AG10803 (cell line): ENCODE data around the gene CFAP97.

Experiments used
- DNase-seq: peaks from one replicate; pipeline ENCODE4 v3.0.0; 2010; ENCODE audit warnings: low read depth
- H3K4me3 ChIP-seq: 2 replicates; pipeline ENCODE4 v1.5.1; 2011; ENCODE audit warnings: mild to moderate bottlenecking, low read length, control low read depth
- TF ChIP-seq, protein P1 (sequence below): conservative IDR thresholded peaks from 2 replicates; pipeline ENCODE4 v1.5.1; 2011; ENCODE audit warnings: mild to moderate bottlenecking, low read length, control low read depth, inconsistent platforms

Gene CFAP97

GRCh38 chr4:185145572-185145971, 58.2 kb downstream of the CFAP97 start:
- TF ChIP-seq, protein P1, sequence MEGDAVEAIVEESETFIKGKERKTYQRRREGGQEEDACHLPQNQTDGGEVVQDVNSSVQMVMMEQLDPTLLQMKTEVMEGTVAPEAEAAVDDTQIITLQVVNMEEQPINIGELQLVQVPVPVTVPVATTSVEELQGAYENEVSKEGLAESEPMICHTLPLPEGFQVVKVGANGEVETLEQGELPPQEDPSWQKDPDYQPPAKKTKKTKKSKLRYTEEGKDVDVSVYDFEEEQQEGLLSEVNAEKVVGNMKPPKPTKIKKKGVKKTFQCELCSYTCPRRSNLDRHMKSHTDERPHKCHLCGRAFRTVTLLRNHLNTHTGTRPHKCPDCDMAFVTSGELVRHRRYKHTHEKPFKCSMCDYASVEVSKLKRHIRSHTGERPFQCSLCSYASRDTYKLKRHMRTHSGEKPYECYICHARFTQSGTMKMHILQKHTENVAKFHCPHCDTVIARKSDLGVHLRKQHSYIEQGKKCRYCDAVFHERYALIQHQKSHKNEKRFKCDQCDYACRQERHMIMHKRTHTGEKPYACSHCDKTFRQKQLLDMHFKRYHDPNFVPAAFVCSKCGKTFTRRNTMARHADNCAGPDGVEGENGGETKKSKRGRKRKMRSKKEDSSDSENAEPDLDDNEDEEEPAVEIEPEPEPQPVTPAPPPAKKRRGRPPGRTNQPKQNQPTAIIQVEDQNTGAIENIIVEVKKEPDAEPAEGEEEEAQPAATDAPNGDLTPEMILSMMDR = no peak
- DNase-seq = no peak
- H3K4me3 ChIP-seq = no peak overlapping the region

DNA sequence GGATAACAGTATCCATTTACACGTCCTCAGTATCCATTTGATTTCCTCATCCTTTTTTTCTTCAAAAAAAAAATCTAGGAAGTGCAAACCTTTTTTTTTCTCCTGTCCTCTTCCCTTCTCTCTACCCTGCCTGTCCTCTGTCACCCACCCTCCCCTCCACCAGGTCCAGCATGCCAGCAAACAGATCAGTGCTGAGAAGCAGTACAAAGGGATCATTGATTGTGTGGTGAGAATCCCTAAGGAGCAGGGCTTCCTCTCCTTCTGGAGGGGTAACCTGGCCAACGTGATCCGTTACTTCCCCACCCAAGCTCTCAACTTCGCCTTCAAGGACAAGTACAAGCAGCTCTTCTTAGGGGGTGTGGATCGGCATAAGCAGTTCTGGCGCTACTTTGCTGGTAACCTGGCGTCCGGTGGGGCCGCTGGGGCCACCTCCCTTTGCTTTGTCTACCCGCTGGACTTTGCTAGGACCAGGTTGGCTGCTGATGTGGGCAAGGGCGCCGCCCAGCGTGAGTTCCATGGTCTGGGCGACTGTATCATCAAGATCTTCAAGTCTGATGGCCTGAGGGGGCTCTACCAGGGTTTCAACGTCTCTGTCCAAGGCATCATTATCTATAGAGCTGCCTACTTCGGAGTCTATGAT, 59.1 kb downstream of the CFAP97 start:
- DNase-seq = no peak

DNA sequence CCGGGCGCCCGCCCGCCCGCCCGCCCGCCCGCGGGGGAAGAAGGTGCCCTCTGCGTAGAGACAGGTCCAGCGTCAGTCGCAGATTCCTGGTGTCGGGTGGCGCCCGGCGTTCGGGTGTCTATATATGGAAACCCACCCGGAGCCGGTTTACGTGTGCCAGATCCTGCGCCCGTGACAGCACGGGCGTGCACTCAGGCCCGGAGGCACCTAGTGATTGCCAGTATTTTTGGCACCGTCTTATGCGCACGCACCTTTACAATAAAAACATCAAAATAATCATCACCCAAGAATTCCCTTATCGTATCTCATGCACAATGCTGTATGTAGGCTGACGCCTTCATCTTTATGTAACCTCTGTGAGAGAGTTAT, 60.2 kb downstream of the CFAP97 start:
- peak overlapping the region; percentile 78 for H3K4me3 ChIP-seq
- peak; percentile 11 for DNase-seq
- TF ChIP-seq, protein P1 = no peak

More for the DNA sequence above, 59.1 kb downstream of the CFAP97 start:
- no peak overlapping the region for H3K4me3 ChIP-seq
- TF ChIP-seq, protein P1 = no peak

DNA sequence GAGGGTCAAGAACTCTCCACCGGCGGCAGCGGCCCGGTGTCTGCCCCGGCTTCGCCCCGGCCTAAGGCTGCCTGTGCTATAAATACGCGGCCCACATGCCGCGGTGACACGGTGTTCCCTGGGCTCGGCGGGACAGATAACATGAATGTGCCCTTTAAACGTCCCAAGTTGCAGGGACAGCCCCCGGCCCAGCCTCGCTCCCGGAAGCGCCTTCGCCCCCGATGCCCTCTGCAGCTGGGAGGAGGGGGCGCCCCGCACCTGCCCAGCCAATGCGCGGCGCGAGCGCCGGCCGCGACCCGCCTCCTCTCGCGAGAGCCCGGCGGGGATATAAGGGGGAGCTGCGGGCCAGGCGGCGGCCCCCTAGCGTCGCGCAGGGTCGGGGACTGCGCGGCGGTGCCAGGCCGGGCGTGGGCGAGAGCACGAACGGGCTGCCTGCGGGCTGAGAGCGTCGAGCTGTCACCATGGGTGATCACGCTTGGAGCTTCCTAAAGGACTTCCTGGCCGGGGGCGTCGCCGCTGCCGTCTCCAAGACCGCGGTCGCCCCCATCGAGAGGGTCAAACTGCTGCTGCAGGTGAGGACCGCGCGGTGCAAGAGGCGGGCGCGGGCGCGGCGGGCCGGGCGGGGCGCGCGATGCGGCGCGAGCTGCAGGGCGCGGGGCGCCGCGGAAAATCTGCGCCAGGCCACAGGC, 60.7 kb downstream of the CFAP97 start, which contains the start of gene SLC25A4:
SLC25A4 (plus strand) TSS at position 355 of the 689 bp plus-strand sequence; CDS start at position 462, 107 bp downstream.
- peak; percentile 66 for DNase-seq
- H3K4me3 ChIP-seq = peak within 1 kb of the TSS; percentile 78
- TF ChIP-seq, protein P1 = 0 out of 2 replicates have a peak, but pooled peaks have one; percentile 8

DNA sequence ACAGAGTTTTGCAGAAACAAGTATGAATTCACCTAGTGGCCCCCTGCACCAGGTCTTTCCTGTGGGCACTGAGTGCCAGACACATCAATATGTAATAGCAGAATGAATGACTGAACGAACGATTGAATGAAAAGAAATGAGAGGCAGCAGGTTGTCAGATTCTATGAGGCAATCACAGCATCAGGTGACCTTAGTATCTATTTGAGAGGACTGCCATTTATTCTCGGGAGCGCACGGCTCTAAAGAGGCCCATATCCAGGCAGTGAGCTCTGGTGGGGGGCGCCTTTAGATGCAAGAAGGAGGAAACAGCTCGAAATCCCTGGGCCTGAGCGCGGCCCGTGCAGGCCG, 61.3 kb downstream of the CFAP97 start:
- TF ChIP-seq, protein P1 = no peak
- peak overlapping the region; percentile 78 for H3K4me3 ChIP-seq
- DNase-seq = no peak

GRCh38 chr4:185141777-185142176, 62.0 kb downstream of the CFAP97 start:
- TF ChIP-seq, protein P1 = no peak
- H3K4me3 ChIP-seq = no peak overlapping the region
- DNase-seq = no peak

- DNase-seq = no peak
- TF ChIP-seq, protein P1 = no peak
- no peak overlapping the region for H3K4me3 ChIP-seq
Measured at GRCh38 chr4:185139736-185140135, 64.1 kb downstream of the CFAP97 start.
